SH-SY5Y (cell line): ENCODE measurements around the gene HEYL.

Experiments
- GATA2 ChIP-seq: IDR thresholded peaks from 2 replicates; pipeline ENCODE4 v1.6.1; 2011; ENCODE audit warnings: mild to moderate bottlenecking, low read depth, low read length
- GATA3 ChIP-seq: IDR thresholded peaks from 2 replicates; pipeline ENCODE4 v1.6.1; 2011; ENCODE audit warnings: low read depth, mild to moderate bottlenecking, low read length, moderate library complexity

The HEYL gene

GRCh38 chr1:39617488-39618049 is 21.9 kb downstream of the HEYL start:
- TF ChIP-seq GATA2 (no peak), GATA3 (no peak)

GRCh38 chr1:39615086-39615673 is 24.3 kb downstream of the HEYL start:
- TF ChIP-seq GATA2: no peak
- no peak for TF ChIP-seq GATA3

GRCh38 chr1:39614488-39614887 is 25.0 kb downstream of the HEYL start:
- TF ChIP-seq GATA3 (no peak), GATA2 (no peak)

GRCh38 chr1:39613250-39613649 is 26.2 kb downstream of the HEYL start:
- TF ChIP-seq GATA3: no peak

- TF ChIP-seq GATA3 (no peak), GATA2 (no peak)
These were observed 29.7 kb downstream of the HEYL start for GRCh38 chr1:39609618-39610331.

- no peak for TF ChIP-seq GATA2
These were observed 30.5 kb downstream of the HEYL start for GRCh38 chr1:39608921-39609320.

GRCh38 chr1:39596163-39596562 is 43.3 kb downstream of the HEYL start:
- TF ChIP-seq GATA3 (no peak), GATA2 (no peak)

- TF ChIP-seq GATA2 (no peak), GATA3 (no peak)
These were observed 46.1 kb downstream of the HEYL start for GRCh38 chr1:39593386-39593785.

- TF ChIP-seq GATA3: no peak
- TF ChIP-seq GATA2: no peak
These were observed 47.4 kb downstream of the HEYL start for GRCh38 chr1:39592069-39592468.

GRCh38 chr1:39590546-39590945 is 48.9 kb downstream of the HEYL start:
- TF ChIP-seq GATA2 (no peak), GATA3 (no peak)

GRCh38 chr1:39585933-39586332 is 53.5 kb downstream of the HEYL start:
- TF ChIP-seq GATA3: no peak
- no peak for TF ChIP-seq GATA2

GRCh38 chr1:39576016-39576657 is 63.3 kb downstream of the HEYL start:
- TF ChIP-seq GATA2: no peak
- no peak for TF ChIP-seq GATA3

- no peak for TF ChIP-seq GATA3
- peak; percentile 74 for TF ChIP-seq GATA2
These were observed 64.0 kb downstream of the HEYL start for GRCh38 chr1:39575191-39576015.

GRCh38 chr1:39574646-39575045 is 64.8 kb downstream of the HEYL start:
- no peak for TF ChIP-seq GATA3
- TF ChIP-seq GATA2: no peak
